Activated CD4-positive, CD25-positive, alpha-beta regulatory T cell treated with anti-CD3 and anti-CD28 coated beads, Interleukin-2, amount 50 U/mL, for 72 hours (primary cell): ENCODE measurements around the gene INCA1.

Experiments used
- DNase-seq: peaks from one replicate; pipeline ENCODE4 v3.0.0; 2021

The INCA1 gene

GRCh38 chr17:4947411-4948165 is 49.7 kb downstream of the INCA1 start:
- peak; percentile 79 for DNase-seq

DNA sequence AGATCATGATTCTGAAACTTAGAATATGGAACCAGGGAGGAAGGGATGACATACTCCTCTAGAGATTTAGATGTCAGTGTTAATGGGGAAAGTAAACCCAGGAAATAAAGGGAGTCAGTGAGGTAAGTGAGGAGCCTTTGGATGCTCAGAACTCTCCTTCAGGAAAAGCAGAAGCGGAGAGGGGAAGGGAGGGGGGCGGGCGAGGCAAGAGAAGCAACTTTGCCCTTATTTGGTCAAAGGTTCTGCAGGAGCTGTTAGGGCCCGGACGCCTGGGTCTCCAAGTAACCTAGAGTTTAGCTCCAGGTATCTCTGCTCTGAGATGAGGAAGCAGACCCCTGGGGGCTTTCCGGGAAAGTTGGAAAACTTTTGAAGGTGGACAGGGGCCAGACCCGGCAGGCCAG is 50.3 kb downstream of the INCA1 start:
- no peak for DNase-seq

DNA sequence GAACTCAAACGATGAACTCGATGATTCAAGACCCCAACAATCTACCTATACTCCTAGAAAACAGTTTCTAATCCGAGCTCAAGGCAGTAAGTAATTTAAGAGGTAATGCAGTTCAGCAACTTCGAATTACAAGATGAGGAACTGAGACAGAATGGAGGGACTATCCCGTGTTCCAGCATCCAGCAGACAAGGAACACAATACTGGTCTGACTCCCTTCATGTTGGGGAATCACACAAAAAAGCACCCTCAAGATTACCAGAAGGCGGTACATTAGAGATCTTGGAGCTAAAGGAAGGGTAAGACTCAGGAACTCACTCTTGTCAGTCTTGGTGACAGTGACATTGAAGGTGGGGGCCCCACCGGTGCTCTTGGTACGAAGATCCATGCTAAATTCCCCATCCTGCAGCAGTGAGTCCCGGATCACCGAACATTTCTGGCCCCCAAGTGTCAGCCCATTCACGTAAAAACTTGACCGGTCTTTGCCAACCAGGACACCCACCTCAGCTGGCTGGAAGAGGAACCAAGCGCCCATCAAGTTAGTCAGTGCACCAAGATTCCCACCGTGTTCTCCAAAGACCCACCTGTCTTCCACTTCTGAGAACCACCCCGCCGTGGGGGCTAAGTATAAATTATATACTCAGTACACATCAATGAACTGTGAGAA is 50.9 kb downstream of the INCA1 start:
- no peak for DNase-seq

- no peak for DNase-seq
These were observed 51.4 kb downstream of the INCA1 start for GRCh38 chr17:4945944-4946280.

DNA sequence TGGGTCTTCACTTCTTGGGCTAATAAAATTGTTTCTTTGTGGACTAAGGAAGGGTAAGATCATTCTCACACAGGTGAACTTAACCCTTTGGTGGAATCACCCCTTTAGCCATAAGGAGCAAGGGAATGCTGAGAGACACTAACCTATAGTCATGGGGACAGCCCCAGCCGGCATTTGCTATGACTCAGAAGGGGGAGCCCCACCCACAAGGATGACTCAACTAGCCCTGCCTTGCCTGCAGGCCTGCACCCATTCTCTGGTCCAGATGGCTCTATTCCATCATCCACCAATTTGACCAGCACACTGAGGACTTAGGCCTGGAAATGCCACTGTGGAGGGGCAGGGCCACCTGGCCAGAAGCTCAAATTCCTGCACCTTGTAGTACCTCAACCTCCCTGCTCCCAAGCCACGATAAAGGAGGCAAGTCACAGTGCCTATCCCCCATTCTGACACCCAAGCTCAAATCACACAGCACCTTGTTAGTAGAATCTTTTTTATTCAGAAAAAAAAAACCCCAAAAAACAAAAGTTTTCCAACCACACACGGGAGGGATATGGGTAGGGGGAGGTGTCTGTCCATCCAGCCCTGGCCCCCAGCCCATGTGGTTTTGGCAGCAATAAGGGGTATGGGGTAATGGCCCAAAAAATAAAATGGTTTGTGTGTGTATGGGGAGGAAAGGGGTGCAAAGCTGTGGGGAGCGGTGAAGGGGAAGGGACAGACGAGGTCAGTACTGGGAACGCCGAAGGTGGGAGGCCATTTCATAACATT is 52.0 kb downstream of the INCA1 start:
- DNase-seq: peak; percentile 83

GRCh38 chr17:4944554-4945175 is 52.7 kb downstream of the INCA1 start:
- peak; percentile 45 for DNase-seq

DNA sequence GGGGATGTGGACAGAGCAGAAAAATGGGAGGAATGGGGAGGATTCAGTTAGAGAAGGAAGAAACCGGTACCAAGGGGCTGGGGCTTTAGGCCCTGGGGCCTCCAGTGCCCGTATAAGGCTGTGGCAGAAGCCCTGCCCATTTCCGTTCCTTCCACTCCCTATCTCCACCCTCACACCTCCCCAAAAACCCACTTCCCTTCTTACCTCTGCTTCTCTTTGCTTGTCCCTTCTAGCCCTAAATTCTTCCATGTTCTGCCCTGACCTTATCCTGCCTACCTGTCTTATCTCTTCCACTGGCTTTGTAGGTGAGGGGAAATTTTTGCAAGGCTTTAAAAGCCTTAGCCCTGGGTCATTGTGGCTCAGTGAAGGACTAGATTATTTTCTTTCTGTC is 53.2 kb downstream of the INCA1 start:
- DNase-seq: peak; percentile 59

DNA sequence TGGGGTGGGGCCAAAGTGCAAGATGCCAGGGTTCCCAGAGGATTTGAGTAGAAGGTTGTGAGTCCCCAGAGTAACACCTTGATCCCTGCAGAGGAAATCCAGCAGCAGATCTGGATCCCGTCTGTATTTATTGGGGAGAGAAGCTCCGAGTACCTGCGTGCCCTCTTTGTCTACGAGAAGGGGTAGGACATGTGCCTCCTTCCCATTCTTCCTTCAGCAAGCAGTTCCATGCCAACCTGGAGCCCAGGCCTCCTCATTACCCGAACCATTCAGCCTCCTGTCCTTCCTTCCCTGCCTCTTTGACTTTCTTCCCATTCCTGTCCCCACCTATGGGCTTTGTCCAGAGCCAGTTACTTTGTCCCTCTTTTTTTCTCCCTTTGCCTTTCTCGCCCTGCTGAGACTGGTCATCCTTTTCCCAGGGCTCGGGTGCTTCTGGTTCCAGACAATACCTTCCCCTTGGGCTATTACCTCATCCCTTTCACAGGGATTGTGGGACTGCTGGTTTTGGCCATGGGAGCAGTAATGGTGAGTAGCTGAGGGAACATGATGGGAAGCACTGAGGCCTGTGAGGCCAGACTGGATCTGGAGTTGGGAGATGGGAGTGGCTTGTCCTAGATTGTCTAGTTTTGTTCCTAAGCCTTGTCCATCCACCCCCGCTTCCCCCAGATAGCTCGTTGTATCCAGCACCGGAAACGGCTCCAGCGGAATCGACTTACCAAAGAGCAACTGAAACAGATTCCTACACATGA is 54.4 kb downstream of the INCA1 start:
- DNase-seq: no peak

DNA sequence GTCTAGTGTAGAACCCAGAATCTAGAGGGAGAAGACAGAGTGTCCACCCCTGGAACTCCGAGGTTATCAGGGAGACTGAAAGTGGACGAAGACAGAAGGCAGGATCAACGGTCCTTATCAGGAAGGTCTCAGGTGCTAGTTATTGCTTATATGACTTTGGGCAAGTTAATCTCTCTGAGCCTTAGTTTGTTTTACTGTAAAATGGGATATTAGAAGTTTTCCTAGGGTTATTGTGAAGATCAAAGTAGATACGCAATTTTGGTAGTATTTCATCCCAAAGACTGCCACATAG is 56.1 kb downstream of the INCA1 start:
- DNase-seq: no peak

- peak; percentile 54 for DNase-seq
These were observed 56.6 kb downstream of the INCA1 start for GRCh38 chr17:4940555-4941318.

GRCh38 chr17:4939796-4940554 is 57.3 kb downstream of the INCA1 start, which contains the start of the genes RNF167 and SLC25A11:
Gene RNF167, plus strand, starts transcription at chr17:4940268. Its CDS starts 642 bp downstream, at chr17:4940910.
Gene SLC25A11, minus strand, starts transcription at chr17:4940046. Its CDS starts 136 bp downstream, at chr17:4939910.
- peak; percentile 93 for DNase-seq

GRCh38 chr17:4939546-4939795 is 57.9 kb downstream of the INCA1 start:
- DNase-seq: no peak

- no peak for DNase-seq
These were observed 58.4 kb downstream of the INCA1 start for GRCh38 chr17:4938688-4939545.
